Urinary bladder (tissue), 4 donors: ENCODE results near the gene ZNF879. TPM values are rescaled to one million over a fixed set of nuclear protein-coding genes. Genes with fewer than 3 reads are reported as not detected.

ENCODE experiments used
- DNase-seq: peaks from one replicate; pipeline ENCODE4 v3.0.0-alpha.2; 2015; ENCODE audit errors: extremely low spot score
- H3K27ac ChIP-seq: one replicate; pipeline ENCODE4 v1.5.1; 2013; ENCODE audit warnings: low read depth, mild to moderate bottlenecking, moderate library complexity
- H3K36me3 ChIP-seq: one replicate; pipeline ENCODE4 v1.6.1; 2013; ENCODE audit warnings: mild to moderate bottlenecking, moderate library complexity; ENCODE audit not compliant: insufficient read depth
- H3K4me1 ChIP-seq: one replicate; pipeline ENCODE4 v1.6.1; 2013; ENCODE audit warnings: mild to moderate bottlenecking, moderate library complexity; ENCODE audit not compliant: insufficient read depth
- H3K4me3 ChIP-seq: one replicate; pipeline ENCODE4 v1.5.1; 2013; ENCODE audit warnings: low read depth, low read length
- WGBS: extraction: QIAGEN DNeasy Blood & Tissue Kit; methylation state at CpG from one replicate; pipeline ENCODE4 v1.1.7; 2013; 5-methylcytosine and 5-hydroxymethylcytosine counted together
- polyA plus RNA-seq: library from polyadenylated mRNA; stranded (reverse); fragments of 200-250 nt; gene quantifications from one replicate; pipeline ENCODE4 v1.2.3, GENCODE V29; 2013
- total RNA-seq: library from RNA; depleted of rRNA; stranded (reverse); fragments of >200 nt; gene quantifications from one replicate; pipeline ENCODE4 v1.2.3, GENCODE V29; 2014
- donor health status: healthy with polysubstance abuse.
- donor health status: healthy.

ZNF879 gene
- 11.9 TPM for total RNA-seq
- 2.6 TPM for polyA plus RNA-seq

GRCh38 chr5:179023528-179024189 is at the start of gene ZNF879:
Gene ZNF879 (plus strand): TSS chr5:179023804. CDS start chr5:179025005, 1,201 bp downstream.
- WGBS = under 1% methylated on average over 72 of the region's 72 CpGs
- peak; percentile 94 for DNase-seq
- Histone ChIP-seq H3K36me3 (peaks cover 5% of the 10 kb centered on the region), H3K4me3 (peak within 1 kb of the TSS; percentile 86), H3K27ac (peak within 1 kb of the TSS; percentile 78), H3K4me1 (no peaks in the 10 kb centered on the region)

- Histone ChIP-seq H3K4me3 (no peak overlapping the region), H3K4me1 (no peaks in the 10 kb centered on the region), H3K27ac (no peak overlapping the region), H3K36me3 (no peaks in the 10 kb centered on the region)
- DNase-seq = no peak
- 94% methylated on average over 15 of the region's 15 CpGs for WGBS
Measured at GRCh38 chr5:178981381-178981780, 42.2 kb upstream of the ZNF879 start.

DNA sequence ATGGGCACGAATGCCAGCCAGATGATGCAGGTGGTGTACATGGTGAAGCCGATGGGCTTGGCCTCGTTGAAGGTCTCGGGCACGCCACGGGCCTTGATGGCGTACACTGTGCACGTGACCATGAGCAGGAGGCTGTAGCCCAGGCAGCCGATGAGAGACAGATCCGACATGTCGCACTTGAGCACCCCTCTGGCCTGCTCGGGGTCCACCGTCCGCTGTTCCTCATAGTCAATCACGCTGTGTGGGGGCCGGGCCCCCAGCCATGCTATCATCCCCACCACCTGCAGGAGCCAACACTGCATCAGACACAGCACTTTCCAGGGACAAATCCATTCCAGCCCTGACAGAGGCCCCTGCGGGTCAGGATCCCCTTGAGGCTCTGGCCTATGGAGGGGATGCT is 40.7 kb upstream of the ZNF879 start:
- 98% methylated on average over 17 of the region's 17 CpGs for WGBS
- H3K27ac ChIP-seq = no peak overlapping the region
- no peak overlapping the region for H3K4me3 ChIP-seq
- DNase-seq = no peak
- no peaks in the 10 kb centered on the region for H3K36me3 ChIP-seq
- no peaks in the 10 kb centered on the region for H3K4me1 ChIP-seq

GRCh38 chr5:178983728-178984127 is 39.9 kb upstream of the ZNF879 start:
- Histone ChIP-seq H3K4me3 (no peak overlapping the region), H3K36me3 (no peaks in the 10 kb centered on the region), H3K4me1 (no peaks in the 10 kb centered on the region), H3K27ac (no peak overlapping the region)
- 95% methylated on average over 10 of the region's 10 CpGs for WGBS
- DNase-seq = no peak

DNA sequence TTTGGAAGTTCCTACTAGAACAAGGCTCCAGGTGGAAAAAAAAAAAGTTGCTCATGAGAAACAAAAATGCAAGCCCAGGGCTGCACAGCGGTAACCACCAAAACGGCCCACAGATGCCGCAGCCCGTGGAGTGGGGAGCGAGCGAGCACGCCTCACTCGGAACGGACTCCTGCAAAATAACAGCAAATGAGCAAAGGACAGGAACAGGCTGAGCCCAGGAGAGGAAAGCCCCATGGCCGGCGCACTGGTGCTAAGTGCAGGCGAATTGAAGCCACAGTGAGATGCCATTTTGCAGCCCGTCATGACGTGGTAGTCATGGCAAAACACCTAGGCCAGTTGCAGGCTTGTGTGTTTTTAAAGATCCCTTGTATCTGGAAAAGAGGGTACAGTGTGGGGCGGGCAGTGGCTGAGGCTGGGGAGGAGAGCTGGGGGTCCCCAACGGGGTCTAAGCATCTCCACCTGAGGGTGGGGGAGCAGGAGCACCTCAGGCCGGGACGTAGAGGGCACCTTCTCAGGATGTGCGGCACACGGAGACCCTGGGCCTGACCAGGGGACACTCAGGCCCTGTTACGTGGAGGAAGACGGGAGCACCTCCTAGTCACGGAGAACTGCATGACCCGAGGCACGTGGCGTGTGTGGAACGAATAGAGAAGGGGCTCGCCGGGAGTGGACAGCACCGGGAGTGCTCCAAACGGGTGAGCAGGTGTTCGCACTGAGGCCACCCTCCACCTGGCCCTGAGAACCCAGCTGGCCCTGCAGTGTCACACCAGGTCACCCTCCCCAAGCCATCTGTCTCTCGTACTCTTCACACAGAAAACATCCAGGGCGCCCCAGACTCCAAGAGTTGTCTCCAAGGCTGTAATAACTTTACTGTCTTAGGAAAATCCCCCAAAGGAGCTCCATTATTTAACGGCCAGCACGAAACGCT is 39.2 kb upstream of the ZNF879 start:
- no peak overlapping the region for H3K27ac ChIP-seq
- no peaks in the 10 kb centered on the region for H3K4me1 ChIP-seq
- H3K4me3 ChIP-seq = no peak overlapping the region
- no peak for DNase-seq
- WGBS = 95% methylated on average over 37 of the region's 37 CpGs
- no peaks in the 10 kb centered on the region for H3K36me3 ChIP-seq

DNA sequence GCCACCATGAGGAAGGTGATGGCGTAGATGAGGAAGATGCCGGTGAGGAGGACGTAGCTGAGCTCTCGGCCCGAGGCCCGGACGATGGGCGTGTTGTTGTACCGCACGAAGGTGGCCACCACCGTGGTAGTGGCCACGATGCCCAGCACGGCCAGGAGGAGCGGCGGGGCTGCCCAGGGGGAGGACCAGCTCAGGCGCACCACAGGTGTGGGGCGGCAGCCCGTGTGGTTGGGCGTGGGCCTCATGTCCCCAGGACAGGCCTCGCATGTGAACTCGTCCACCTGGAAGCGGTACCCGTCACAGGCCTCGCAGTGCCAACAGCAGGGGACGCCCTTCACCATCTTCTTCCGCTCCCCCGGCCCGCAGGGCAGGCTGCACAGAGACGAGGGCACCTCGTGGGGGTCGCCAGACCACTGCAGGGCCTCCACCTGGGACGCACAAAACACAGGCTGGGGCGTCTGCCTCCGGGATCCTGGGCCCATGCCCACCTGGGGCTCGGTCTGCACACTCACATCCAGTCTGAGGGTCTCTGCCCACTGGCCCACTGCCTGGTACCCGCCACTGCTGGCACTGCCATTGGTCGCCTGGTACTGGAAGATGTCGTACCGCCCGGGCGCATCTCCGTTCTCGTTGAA is 37.2 kb upstream of the ZNF879 start:
- no peak for DNase-seq
- no peak overlapping the region for H3K4me3 ChIP-seq
- H3K36me3 ChIP-seq = no peaks in the 10 kb centered on the region
- WGBS = 98% methylated on average over 43 of the region's 43 CpGs
- no peaks in the 10 kb centered on the region for H3K4me1 ChIP-seq
- no peak overlapping the region for H3K27ac ChIP-seq

GRCh38 chr5:178988436-178989220 is 35.0 kb upstream of the ZNF879 start:
- Histone ChIP-seq H3K36me3 (no peaks in the 10 kb centered on the region), H3K27ac (no peak overlapping the region), H3K4me1 (no peaks in the 10 kb centered on the region), H3K4me3 (no peak overlapping the region)
- DNase-seq = no peak
- WGBS = 96% methylated on average over 27 of the region's 27 CpGs

DNA sequence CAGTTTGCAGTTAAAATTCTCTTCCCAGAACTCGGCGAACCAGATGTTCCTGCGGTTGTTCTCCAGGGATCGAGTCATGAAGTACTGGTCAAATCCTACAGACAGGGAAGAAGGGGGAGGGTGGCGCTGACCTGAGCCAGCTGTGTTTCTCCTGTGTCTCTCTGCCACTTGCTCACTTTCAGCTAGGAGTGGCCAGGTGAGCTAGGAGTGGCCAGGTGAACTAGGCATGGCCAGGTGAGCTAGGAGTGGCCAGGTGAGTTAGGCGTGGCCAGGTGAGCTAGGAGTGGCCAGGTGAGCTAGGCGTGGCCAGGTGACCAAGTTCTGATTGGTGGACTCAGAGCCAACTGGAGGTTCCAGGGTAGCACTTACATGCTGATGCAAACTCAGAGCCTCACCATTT is 34.3 kb upstream of the ZNF879 start:
- DNase-seq = no peak
- WGBS = 91% methylated on average over 7 of the region's 7 CpGs

GRCh38 chr5:178990491-178990890 is 33.1 kb upstream of the ZNF879 start:
- no peak for DNase-seq
- WGBS = 86% methylated on average over 12 of the region's 12 CpGs
- Histone ChIP-seq H3K27ac (no peak overlapping the region), H3K4me1 (no peaks in the 10 kb centered on the region), H3K4me3 (no peak overlapping the region), H3K36me3 (no peaks in the 10 kb centered on the region)

More for the DNA sequence above, 34.3 kb upstream of the ZNF879 start:
- H3K36me3 ChIP-seq = no peaks in the 10 kb centered on the region
- no peak overlapping the region for H3K27ac ChIP-seq
- no peaks in the 10 kb centered on the region for H3K4me1 ChIP-seq
- H3K4me3 ChIP-seq = no peak overlapping the region

DNA sequence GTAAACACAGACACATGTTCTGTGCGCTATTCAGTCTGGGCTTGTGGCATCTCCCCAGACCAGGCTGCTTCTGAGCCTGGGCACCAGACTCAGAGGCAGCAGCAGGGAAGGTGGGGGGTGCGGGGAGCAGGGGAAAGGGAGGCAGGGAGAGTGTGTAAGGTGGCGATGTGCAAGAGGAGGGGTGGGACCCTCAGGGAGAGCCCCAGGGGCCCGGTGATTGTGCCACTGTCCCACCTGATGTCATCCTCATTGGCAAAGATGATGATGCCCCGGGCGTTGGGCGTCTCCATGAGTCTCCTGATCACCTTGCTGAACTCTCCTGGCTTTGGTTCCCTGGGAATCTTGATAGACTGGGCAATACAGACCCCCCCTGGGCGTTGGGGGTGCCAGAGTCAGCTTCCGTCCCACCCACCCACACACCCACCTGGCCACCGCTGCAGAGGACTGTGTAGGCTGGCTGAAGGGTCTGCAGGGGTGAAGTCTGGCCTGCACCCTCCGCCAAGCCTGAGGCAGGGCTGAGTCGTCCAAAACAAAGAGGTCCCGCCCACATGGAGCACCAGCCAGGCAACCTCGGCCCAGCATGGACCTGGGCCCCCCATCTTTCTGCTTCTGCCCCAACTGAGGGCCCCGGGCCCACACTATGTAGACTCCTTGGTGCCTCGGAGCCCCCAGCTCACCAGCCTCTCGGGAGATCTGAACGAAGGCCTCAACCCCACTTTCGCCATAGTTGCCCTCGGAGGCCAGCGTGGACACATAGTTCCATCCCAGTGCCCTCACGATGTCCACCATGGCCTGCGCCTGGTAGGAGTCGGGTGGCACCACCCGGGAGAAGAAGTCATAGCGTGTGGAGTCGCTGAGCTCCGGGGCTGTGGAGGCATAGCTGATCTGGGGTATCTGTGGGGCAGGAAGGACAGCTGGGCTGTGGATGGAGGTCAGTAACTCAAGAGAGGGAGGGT is 32.1 kb upstream of the ZNF879 start:
- DNase-seq = no peak
- no peaks in the 10 kb centered on the region for H3K36me3 ChIP-seq
- no peaks in the 10 kb centered on the region for H3K4me1 ChIP-seq
- H3K27ac ChIP-seq = no peak overlapping the region
- WGBS = 88% methylated on average over 28 of the region's 28 CpGs
- no peak overlapping the region for H3K4me3 ChIP-seq

DNA sequence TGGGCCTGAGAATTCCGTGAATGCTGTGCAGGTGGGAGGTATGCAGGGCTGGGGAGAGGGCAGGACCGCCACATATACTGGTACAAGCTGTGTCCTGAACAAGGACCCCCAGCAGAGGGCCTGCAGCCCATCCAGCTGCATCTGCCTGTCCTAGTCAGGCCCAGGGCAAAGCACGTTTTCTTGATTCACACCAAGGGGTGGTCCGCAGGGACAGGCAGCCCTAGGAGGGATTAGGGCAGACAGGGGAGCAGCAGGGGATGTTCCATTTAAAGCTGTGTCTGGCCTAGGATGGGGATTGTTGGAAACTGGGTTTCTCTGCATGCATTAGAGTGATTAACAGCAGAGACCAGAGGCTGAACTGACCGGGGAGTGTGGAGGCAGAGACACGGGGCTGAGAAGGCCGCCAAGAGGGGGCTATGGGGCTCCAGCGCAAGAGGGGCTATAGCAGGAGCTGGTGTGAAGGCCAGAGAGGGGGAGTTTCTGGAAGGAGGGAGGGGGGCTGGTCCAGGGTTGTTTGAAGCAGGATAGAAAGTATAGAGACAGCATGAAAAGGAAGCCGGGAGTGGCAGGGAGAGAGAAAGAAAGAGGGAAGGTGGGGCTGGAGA is 31.2 kb upstream of the ZNF879 start:
- WGBS = 49% methylated on average over 9 of the region's 9 CpGs
- Histone ChIP-seq H3K4me3 (no peak overlapping the region), H3K36me3 (no peaks in the 10 kb centered on the region), H3K27ac (no peak overlapping the region), H3K4me1 (no peaks in the 10 kb centered on the region)
- DNase-seq = no peak

DNA sequence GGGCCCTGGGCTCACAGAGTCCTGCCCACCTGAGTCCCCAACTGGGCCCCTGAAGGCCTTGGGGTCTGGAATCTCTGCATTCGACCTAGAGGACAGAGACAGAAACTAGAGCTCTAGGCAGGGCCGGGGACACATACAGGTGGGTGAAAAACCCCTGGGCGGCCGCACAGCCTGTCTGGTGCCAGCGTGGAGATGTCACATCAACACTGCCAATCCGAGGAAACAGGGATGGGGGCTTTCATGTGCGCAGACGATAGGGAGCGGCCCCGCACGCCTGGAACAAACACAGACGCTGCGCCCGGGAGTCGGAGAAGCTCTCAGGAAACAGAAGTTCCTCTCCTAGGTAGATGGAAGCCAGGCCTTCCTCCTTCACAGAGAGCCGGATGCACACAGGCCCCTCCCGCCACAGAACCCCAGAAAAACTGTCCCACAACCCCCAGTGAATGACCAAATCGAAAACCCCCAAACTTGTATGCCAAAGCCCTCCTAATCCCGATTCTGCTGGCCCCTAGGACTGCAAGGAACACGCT is 30.3 kb upstream of the ZNF879 start:
- WGBS = 73% methylated on average over 20 of the region's 20 CpGs
- no peak overlapping the region for H3K27ac ChIP-seq

More for the DNA sequence above, 30.3 kb upstream of the ZNF879 start:
- Histone ChIP-seq H3K4me3 (no peak overlapping the region), H3K36me3 (no peaks in the 10 kb centered on the region), H3K4me1 (no peaks in the 10 kb centered on the region)
- DNase-seq = no peak
